Measurements from ENCODE around the gene HLA-DRA.

The HLA-DRA gene

DNA sequence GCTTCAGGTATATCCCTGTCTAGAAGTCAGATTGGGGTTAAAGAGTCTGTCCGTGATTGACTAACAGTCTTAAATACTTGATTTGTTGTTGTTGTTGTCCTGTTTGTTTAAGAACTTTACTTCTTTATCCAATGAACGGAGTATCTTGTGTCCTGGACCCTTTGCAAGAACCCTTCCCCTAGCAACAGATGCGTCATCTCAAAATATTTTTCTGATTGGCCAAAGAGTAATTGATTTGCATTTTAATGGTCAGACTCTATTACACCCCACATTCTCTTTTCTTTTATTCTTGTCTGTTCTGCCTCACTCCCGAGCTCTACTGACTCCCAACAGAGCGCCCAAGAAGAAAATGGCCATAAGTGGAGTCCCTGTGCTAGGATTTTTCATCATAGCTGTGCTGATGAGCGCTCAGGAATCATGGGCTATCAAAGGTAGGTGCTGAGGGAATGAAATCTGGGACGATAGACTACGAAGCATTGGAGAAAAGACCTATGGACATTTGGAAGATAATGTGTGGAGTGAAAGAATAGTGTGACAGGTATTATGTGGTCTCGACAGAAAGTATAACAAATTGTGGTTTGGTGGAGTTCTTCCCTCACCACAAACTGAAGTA, at the start of gene HLA-DRA:
Gene HLA-DRA, plus strand, starts transcription at position 286 of the 613 bp plus-strand sequence. Its CDS starts 64 bp downstream, at position 350.
- DNase-seq (ENCODE audit: low read depth): peak; percentile 12

DNA sequence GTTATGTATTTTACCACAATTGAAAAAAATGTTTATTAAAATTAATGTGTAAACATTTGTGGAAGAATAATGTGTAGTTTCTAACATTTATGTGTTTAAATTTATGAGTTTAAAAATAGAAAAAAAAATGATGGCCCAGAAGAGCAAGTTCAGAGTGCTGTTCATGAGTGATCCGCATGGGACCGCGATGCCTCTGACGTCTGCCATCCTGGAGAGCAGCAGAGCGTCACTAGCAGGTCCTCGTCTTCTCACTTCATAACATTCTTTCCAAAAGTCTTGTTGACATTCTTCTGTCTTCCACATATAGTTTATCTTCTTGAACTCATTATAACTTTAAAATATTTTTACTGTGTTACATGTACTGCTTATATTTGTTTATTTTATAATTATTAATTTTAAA, 48.2 kb upstream of the HLA-DRA start:
- DNase-seq (ENCODE audit: low read depth): no peak

DNA sequence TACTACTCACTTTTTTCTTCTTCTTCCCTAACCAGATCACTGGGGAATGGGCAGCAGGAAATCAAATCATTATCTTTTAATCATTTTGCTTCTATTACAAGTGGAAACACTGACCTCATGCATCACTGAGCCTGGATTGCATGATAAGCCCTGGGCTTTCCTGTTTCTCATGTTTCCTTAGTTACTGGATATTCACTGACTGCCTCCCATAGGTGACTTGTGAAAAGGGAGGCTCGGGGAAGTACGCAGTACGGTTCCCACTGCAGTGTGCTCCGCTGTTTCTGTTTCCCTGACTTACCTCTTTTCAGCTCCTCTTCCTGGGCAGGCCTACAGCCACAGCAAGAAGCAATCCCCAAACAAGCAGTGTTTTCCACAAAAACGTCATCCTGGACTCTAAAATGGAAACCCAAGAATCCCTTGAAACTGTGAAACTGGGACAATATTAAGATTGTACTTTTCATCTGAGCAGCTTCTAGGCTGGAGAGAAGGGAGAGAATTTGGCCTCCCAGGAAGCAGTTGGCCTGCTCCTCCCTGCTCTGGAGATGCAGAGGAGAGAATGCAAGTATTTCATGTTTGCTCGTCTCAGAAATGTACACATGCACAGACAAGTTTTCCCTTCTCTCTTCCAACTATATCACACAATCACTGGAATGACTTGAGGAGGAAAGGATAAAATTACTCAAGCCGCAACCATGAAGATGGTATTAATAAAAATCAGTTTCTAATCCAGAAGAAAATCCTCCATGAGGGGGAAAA, 45.8 kb upstream of the HLA-DRA start:
- DNase-seq (ENCODE audit: low read depth): no peak

DNA sequence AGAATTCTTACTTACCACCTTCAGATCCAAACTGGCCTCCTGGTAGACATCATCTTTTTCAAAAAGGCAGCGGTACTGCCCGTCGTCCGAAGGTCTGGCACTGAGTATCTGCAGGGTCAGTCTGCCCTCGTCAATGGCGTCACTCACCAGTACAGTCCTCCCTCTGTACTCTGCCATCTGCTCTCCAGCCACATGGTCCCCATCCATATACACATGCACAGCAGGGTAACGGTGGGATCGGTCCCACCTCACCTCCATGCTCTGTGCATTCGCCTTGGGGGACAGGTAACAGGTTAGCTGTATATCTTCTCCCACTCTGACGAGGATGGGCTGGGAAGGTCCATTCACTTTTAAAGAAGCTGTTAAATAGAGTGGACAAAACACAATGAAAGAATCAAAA, 43.7 kb upstream of the HLA-DRA start:
- DNase-seq (ENCODE audit: low read depth): no peak

DNA sequence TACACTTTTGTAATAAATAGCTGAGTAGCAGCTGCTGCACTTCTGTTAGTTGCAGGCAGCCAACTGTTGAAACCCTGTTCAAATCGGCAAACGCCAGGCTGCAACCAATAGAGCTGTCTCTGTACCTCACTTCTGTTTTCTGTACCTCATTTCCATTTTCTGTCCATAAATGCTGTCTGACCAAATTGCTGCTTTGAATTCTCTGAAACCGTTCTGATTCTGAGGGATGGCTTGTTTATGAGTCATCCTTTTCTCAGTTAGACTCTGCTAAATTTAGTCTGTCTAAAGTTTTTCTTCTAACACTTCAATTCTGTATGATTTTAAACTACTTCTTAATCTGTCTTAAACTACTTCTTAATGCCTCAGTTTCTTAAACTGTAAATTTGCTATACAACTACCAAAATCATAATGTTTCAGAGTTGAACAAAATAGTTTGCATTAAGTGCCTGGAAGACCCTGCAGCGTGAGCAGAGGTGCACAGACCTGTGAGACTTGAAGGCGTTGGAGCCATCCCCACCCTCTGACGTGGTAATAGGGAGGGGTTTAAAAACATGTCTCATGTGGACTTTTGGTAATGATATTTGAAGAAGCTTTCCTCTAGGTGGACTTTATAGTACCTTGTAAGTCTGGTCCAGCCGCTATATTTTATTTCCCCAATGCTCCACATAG, 42.3 kb upstream of the HLA-DRA start:
- no peak for DNase-seq (ENCODE audit: low read depth)

DNA sequence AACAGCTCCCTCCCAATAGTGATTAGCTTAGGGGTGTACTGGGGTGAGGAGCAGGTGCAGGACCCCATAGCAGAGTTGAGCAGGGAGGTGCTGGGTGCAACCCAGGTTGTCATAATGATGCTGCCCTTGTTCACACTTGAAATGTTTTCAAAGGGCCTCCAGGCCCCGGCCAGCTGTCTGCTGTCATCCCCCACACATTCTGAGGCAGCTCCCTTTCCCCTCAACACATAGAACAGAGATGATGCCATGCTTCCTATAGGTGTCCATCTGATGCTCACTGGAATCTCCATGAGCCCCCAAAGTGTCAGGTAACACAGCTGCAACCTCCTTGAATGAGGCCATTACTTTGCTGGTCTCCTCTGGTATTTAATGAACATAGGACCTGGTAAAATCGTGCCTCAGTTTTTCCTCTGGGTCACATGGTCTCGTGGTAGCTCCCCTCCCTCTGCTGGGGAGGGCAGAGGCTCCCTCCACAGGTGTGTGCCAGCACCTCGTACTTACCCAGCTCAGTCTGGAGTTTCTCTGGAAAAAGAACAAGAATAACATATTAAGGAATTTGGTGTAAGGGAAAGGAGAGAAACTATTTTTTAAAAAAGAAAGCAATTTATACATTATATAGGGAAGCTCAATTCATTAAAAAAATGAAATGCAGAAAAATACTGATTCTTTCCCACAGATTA, 38.3 kb upstream of the HLA-DRA start:
- no peak for DNase-seq (ENCODE audit: low read depth)

DNA sequence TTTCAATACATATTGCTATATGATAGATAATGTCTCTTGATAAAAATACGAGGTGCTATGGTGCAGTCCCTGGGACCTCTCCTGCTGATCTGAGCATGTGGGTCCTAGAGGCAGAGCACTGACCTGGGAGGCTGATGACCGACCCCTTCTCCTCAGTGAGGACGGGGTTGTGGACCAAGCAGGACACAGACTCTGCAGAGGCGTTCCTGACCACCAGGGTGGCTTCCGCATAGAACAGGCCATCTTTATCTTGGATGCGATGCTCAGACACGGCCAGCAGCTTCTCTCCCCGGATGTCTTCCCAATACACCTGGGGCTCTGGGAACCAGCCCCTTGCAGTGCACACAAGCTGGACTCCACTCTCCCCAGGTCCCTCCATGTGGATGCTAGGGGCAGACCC, 36.9 kb upstream of the HLA-DRA start:
- DNase-seq (ENCODE audit: low read depth): no peak

DNA sequence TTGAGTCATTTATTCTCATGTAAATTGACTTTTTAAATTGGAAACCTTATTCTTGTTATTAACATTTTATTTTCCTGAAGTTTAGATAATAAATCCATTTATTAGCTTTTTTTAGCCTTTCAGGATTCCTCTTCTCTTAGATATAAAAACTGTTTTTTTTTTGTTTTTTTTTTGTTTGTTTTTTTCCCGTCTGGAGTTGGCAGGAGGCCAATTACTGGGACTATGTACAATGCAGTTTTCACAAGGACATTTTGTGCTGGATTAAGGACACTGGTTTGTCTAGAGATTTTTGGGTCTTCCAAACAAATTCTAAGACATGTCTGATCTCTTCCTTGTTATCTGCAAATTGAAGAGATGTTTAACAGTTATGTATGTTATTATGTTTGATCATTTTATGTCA, 34.0 kb upstream of the HLA-DRA start:
- DNase-seq (ENCODE audit: low read depth): no peak

DNA sequence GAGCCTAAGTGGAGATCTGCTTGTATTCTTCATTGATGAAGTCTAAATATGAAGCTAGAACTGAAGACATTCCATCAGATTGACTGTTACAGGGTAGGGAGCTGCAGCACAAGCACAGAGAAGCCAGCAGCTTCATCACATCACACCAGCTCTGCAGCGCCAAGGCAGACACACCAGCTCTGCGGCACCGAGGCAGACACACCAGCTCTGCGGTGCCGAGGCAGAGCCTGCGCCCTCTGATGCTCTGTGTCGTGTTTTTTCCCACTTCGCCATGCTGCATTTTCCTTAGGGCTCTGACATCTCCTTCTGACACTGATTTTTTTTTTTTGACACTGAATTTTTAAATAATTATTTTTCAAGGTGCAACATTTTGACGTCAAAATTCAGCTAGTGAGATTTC, 33.5 kb upstream of the HLA-DRA start:
- no peak for DNase-seq (ENCODE audit: low read depth)

DNA sequence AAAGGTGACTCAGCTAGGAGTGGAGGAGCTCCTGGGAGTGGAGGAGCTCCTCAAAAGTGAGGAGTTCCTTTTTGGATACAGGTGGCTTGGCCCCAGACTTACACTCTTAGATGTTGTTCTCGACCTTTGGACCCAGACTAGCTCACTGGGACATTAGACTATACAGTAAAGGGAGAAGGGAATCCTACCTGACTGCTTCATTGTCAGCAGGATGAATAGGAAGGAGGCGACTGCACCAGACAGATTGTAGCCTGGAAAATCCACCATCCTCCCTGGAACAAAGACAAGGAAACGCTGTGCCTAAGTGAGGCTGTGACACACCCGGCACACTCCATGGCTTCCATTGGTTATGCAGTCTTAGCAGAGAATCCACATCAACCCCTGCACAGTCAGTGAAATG, 32.8 kb upstream of the HLA-DRA start, which contains the start of gene BTNL2:
Gene BTNL2, minus strand, starts transcription at position 325 of the 400 bp plus-strand sequence. Its CDS starts 58 bp downstream, at position 267.
- no peak for DNase-seq (ENCODE audit: low read depth)

DNA sequence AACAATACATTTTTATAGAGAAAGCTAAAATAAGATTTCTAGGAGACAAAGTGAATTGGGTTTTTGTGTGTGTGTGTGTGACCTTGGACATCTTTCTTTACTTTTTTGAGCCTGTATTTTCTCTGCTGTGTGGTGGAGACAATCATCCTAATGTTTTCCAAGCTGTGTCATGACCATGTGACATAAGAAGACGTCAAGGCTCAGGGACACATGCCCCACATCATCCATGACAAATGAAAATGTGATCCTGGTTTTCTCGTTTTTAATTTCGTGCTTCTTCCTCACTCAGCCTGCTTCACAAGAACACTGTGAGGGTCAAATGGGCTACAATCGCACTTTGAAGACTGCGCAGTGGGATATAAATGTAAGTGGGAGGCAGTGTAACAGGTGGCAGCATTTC, 28.8 kb upstream of the HLA-DRA start:
- no peak for DNase-seq (ENCODE audit: low read depth)

DNA sequence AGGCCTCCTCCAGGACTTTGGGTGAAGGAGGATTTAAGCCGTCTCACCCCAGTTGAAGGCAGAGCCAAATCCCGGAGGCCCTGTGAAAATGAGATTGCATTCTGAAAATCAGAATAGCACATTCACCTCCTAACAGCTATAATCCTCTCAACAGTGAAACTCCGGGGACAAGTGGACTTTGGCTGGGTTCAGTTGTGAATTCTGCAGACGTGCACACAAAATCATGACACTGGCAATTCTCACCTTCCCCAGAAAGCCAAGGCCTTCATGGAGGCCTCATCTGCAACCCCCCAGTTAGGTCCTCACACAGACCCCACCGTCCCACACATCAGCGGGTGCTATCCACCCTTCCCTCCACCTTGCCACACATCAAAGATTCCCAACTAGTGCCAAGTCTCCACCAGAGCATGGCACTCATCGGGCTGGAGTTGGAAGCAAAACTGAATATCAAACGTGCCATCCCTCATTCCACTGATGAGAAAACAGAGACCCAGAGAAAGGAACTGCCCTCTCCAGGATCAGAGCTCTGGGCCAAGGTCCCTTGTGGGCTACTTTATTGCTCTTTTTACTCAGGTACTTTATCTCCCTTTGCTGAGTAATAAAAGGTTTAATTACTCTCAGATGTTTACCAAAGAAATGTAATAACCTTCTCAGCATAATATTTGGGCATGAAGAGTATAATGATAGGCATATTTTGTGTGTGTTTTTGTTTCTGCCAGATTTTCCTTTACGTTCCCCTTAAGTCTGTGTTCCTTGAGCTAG, 27.9 kb upstream of the HLA-DRA start:
- DNase-seq (ENCODE audit: low read depth): no peak

DNA sequence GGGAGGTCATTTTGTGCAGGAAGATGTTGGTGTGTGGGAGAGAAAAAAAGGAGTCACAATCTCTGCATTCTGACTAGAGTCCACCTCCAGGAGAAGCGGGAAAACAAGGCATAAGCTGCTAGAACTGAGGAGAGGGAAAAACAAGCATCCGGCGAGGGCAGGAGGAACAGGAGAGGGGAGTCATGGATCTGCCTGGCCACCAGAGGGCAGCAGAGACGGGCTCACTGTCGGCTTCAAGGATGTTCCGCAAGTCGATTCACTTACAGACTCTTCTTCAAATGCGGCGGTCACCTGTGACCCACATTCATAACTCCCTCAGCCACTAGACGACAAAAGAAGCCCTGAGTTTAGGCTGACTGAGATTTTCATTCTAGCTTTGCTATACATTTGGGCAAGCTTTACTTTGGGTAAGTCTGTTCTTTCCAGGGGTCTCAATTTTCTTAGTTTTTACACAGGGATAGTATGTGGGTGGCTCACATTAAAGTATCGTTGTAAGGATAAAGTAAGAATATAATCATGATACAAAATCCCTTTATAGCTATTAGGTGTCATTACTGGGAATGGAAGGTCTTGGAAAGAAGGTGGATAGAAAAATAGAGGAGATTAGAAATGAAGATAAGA, 26.1 kb upstream of the HLA-DRA start:
- DNase-seq (ENCODE audit: low read depth): peak; percentile 18

DNA sequence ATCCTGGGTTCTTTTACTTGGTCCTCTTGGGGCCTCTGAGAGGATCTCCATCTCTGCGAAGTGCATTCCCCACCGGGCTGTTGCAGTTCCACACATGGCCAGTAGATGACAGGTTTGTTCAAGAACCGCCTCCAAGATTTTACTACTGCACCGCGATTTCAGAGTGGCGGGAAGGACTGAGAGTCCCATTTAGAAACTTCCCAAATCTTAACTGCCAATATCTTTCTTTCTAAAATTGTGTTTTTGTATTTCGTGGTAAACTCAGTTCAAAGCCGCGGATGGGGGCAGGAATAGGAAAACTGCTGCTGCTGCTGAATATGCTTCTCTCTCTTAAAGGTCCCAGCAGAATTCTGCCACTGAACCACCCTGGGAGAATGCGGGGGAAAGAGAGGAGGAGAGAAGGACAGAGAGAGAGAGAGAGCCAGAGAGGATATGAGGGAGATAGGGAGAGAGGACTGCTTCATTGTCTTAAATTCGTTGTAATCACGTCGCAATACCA, 24.1 kb upstream of the HLA-DRA start:
- DNase-seq (ENCODE audit: low read depth): peak; percentile 28

DNA sequence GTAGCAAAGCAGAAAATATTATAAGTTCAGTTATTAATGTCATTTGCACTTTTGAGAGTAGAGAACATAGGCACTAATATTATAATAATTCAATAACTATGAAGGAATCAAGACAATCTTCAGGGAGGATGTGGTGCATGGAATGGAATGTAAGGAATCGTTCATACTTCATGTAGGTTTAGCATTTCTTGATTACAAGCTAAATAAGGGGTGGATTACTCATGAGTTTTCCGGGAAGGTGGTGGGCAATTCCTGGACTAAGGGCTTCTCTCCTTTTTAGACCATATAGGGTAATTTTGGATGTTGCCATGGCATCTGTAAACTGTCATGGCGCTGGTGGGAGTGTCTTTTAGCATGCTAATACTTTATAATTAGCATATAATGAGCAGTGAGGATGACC, 23.7 kb upstream of the HLA-DRA start:
- no peak for DNase-seq (ENCODE audit: low read depth)

DNA sequence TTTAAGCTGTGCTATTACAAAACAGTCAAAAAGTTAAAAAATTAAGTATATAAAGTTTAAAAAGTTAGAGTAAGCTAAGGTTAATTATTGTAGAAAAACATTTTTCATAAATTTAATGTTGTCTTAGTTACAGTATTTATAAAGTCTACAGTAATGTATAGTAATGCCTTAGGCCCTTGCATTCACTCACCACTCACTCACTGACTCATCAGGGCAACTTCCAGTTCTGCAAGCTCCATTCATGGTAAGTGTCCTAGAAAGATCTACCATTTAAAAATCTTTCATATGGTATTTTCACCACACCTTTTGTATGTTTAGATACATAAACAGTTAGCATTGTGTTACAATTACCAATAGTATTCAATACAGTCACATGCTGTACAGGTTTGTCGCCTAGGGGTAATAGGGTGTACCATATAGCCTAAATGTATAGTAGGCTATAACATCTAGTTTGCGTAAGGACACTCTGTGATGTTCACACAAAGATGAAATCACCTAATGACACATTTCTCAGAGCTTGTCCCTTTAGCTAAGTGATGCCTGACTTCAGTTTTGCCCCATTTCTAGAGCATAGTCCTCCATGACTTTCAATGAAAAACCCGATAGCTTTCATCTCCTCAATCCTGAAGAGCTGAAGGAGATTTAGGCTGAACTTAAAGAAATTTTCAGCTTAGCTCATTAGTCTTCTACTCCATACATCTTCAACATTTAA, 14.9 kb upstream of the HLA-DRA start:
- no peak for DNase-seq (ENCODE audit: low read depth)

DNA sequence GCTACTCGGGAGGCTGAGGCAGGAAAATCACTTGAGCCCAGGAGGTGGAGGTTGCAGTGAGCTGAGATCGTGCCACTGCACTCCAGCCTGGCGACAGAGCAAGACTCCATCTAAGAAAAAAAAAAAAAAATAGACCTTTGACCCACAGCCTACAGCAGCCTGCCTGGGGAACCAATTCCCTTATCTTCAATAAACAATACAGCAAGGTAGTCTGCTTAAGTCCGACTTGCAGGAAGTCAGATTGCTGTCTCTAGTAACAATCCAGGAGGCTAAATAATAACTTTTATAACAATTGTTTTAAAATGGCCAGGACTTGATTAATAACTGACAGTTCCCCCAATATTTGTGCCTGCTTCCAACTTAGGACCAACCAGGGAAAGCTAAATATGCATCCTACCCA, 13.3 kb upstream of the HLA-DRA start:
- DNase-seq (ENCODE audit: low read depth): no peak

DNA sequence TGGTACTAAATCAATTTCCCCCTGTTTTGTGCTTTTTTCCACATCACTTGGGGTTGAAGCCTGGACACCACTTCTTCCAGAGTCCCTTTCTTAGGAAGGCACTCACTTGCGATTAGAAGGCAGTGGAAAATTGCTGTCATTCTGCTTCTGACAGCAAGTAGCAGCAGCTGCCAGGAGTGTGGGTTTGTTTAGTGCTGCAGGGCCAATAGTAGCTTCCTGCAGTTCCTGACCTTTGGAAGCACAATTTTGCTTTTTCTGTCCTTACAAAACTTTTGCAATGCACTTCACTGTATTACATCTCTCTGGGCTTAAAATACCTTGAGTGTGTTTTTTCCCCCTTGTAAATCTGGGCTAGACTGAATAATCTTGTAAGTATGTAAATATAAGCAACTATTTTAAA, 12.5 kb upstream of the HLA-DRA start:
- DNase-seq (ENCODE audit: low read depth): no peak

DNA sequence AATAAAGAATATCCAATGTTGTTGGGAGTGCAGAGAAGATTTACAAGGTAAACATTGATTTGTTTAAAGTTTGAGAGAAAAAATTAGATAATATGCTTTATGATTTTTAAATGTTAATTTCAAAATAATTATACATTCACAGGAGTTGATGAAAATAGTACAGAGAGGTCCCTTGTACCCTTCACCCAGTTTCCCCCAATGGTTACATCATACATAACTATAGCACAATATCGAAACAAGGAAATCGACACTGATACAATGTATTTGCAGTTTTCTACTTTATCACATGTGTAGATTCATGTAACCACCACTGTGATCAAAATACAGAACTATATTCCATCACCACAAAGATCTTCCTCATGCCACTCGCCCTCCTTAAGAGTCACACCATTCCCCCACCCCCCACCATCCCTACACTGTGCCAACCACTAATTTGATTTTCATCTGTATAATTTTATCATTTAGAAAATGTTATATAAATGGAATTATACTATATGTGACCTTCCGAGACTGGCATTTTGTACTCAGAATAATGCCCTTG, 11.7 kb upstream of the HLA-DRA start:
- DNase-seq (ENCODE audit: low read depth): no peak

DNA sequence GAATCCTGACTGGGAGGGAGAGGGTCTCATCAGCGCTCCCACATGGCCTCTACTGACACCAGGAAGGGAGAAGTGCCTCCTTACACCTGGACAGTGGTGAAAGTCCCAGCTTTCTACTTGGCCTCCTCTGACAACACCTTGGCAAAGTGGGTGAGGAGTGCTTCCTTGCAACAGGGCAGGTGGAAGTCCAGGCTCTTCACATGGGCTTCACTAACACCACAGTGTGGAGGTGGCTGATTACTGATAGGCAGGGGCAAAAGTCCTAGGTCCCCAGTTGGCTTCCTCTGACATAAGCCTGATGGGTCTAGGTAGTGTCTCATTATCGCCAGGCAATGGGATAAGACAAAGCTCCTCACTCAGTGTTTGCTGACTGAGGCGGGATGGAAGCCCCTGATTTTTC, 9.5 kb upstream of the HLA-DRA start:
- no peak for DNase-seq (ENCODE audit: low read depth)
